ENCODE data around the gene SCMH1.
"Not testable (repeated sequence)": the region's sequence is repeated elsewhere in the genome, so short reads cannot be mapped to it uniquely, and the experiment has no call there.

Gene SCMH1

GRCh38 chr1:41213341-41213740, 28.8 kb downstream of the SCMH1 start:
- no peak for TF ChIP-seq ZNF274 (IDR thresholded peaks at IDR 0.05; ENCODE audit: low read depth, low read length)
- no peak overlapping the region for H3K4me3 ChIP-seq (ENCODE audit: low read length)

- not testable (repeated sequence) for H3K4me3 ChIP-seq (ENCODE audit: low read length)
These were observed 30.5 kb downstream of the SCMH1 start for GRCh38 chr1:41211608-41212007.

- not testable (repeated sequence) for H3K4me3 ChIP-seq (ENCODE audit: low read length)
These were observed 35.1 kb downstream of the SCMH1 start for GRCh38 chr1:41207053-41207452.

GRCh38 chr1:41200728-41201127, 41.4 kb downstream of the SCMH1 start:
- TF ChIP-seq ZNF274 (IDR thresholded peaks at IDR 0.05; ENCODE audit: low read depth, low read length): no peak
- no peak overlapping the region for H3K4me3 ChIP-seq (ENCODE audit: low read length)

GRCh38 chr1:41199375-41199774, 42.7 kb downstream of the SCMH1 start:
- TF ChIP-seq ZNF274 (IDR thresholded peaks at IDR 0.05; ENCODE audit: low read depth, low read length): no peak

GRCh38 chr1:41192456-41193178, 49.5 kb downstream of the SCMH1 start:
- TF ChIP-seq ZNF274 (IDR thresholded peaks at IDR 0.05; ENCODE audit: low read depth, low read length): no peak
- no peak overlapping the region for H3K4me3 ChIP-seq (ENCODE audit: low read length)

More at GRCh38 chr1:41199375-41199774, 42.7 kb downstream of the SCMH1 start:
- no peak overlapping the region for H3K4me3 ChIP-seq (ENCODE audit: low read length)

GRCh38 chr1:41184446-41184845, 57.7 kb downstream of the SCMH1 start:
- no peak overlapping the region for H3K4me3 ChIP-seq (ENCODE audit: low read length)
- TF ChIP-seq ZNF274 (IDR thresholded peaks at IDR 0.05; ENCODE audit: low read depth, low read length): no peak

GRCh38 chr1:41178230-41178629, 63.9 kb downstream of the SCMH1 start:
- H3K4me3 ChIP-seq (ENCODE audit: low read length): not testable (repeated sequence)

GRCh38 chr1:41175546-41175945, 66.6 kb downstream of the SCMH1 start:
- no peak for TF ChIP-seq ZNF274 (IDR thresholded peaks at IDR 0.05; ENCODE audit: low read depth, low read length)

GRCh38 chr1:41174170-41174569, 67.9 kb downstream of the SCMH1 start:
- no peak for TF ChIP-seq ZNF274 (IDR thresholded peaks at IDR 0.05; ENCODE audit: low read depth, low read length)
- H3K4me3 ChIP-seq (ENCODE audit: low read length): no peak overlapping the region

More at GRCh38 chr1:41175546-41175945, 66.6 kb downstream of the SCMH1 start:
- H3K4me3 ChIP-seq (ENCODE audit: low read length): no peak overlapping the region

GRCh38 chr1:41173651-41174050, 68.5 kb downstream of the SCMH1 start:
- H3K4me3 ChIP-seq (ENCODE audit: low read length): no peak overlapping the region
- TF ChIP-seq ZNF274 (IDR thresholded peaks at IDR 0.05; ENCODE audit: low read depth, low read length): no peak

- no peak for TF ChIP-seq ZNF274 (IDR thresholded peaks at IDR 0.05; ENCODE audit: low read depth, low read length)
- H3K4me3 ChIP-seq (ENCODE audit: low read length): no peak overlapping the region; the same call in 1 of the 2 replicates
These were observed 70.7 kb downstream of the SCMH1 start for GRCh38 chr1:41171266-41171874.

GRCh38 chr1:41169799-41170180, 72.3 kb downstream of the SCMH1 start:
- H3K4me3 ChIP-seq (ENCODE audit: low read length): no peak overlapping the region
- TF ChIP-seq ZNF274 (IDR thresholded peaks at IDR 0.05; ENCODE audit: low read depth, low read length): no peak

GRCh38 chr1:41169066-41169798, 72.9 kb downstream of the SCMH1 start:
- TF ChIP-seq ZNF274 (IDR thresholded peaks at IDR 0.05; ENCODE audit: low read depth, low read length): no peak
- H3K4me3 ChIP-seq (ENCODE audit: low read length): no peak overlapping the region

- no peak overlapping the region for H3K4me3 ChIP-seq (ENCODE audit: low read length)
- TF ChIP-seq ZNF274 (IDR thresholded peaks at IDR 0.05; ENCODE audit: low read depth, low read length): no peak
These were observed 74.4 kb downstream of the SCMH1 start for GRCh38 chr1:41167667-41168066.

All from GM08714 (cell line).